ENCODE results near the gene BMPER.

GRCh38 chr7:34128762-34129161 lies 223.4 kb downstream of the BMPER start:
- TF ChIP-seq CTCF (IDR thresholded peaks at IDR 0.05) = no peak
- no peak for TF ChIP-seq POLR2A (IDR thresholded peaks at IDR 0.05)
- TF ChIP-seq EP300 (IDR thresholded peaks at IDR 0.05) = no peak

Data from tibial nerve (tissue), 4 donors.